GM18526 (cell line): ENCODE results near the gene SPANXN3.
"Not testable (repeated sequence)": the region's sequence is repeated elsewhere in the genome, so short reads cannot be mapped to it uniquely, and the experiment has no call there.

ENCODE experiments used
- POLR2A ChIP-seq: IDR thresholded peaks from 3 replicates; pipeline ENCODE4 v1.6.1; 2011; ENCODE audit not compliant: insufficient read length; ENCODE audit errors: extremely low read depth

SPANXN3 gene

GRCh38 chrX:143517375-143517774 is at the start of gene SPANXN3:
SPANXN3 (minus strand) TSS chrX:143517475; CDS start chrX:143517391, 84 bp downstream.
- not testable (repeated sequence) for TF ChIP-seq POLR2A

- no peak for TF ChIP-seq POLR2A
Measured at GRCh38 chrX:143536176-143536575, 18.9 kb upstream of the SPANXN3 start.

GRCh38 chrX:143500751-143501150 is 16.5 kb downstream of the SPANXN3 start:
- no peak for TF ChIP-seq POLR2A

- no peak for TF ChIP-seq POLR2A
Measured at GRCh38 chrX:143486105-143486504, 31.2 kb downstream of the SPANXN3 start.

- no peak for TF ChIP-seq POLR2A
Measured at GRCh38 chrX:143476751-143477150, 40.5 kb downstream of the SPANXN3 start.

GRCh38 chrX:143472347-143472938 is 44.8 kb downstream of the SPANXN3 start:
- no peak for TF ChIP-seq POLR2A

GRCh38 chrX:143466130-143466529 is 51.1 kb downstream of the SPANXN3 start:
- TF ChIP-seq POLR2A: no peak

- TF ChIP-seq POLR2A: no peak
Measured at GRCh38 chrX:143462696-143463095, 54.6 kb downstream of the SPANXN3 start.

- no peak for TF ChIP-seq POLR2A
Measured at GRCh38 chrX:143461606-143462005, 55.7 kb downstream of the SPANXN3 start.
